ENCODE results near the gene CELF5. TPM values are rescaled to one million over a fixed set of nuclear protein-coding genes. Genes with fewer than 3 reads are reported as not detected.
"Not testable (repeated sequence)": the region's sequence is repeated elsewhere in the genome, so short reads cannot be mapped to it uniquely, and the experiment has no call there.

CELF5 gene
- total and polyA plus RNA-seq, 7 donors, result under 0.01 to 1.1 (median 0.37) TPM; not detected in 1

DNA sequence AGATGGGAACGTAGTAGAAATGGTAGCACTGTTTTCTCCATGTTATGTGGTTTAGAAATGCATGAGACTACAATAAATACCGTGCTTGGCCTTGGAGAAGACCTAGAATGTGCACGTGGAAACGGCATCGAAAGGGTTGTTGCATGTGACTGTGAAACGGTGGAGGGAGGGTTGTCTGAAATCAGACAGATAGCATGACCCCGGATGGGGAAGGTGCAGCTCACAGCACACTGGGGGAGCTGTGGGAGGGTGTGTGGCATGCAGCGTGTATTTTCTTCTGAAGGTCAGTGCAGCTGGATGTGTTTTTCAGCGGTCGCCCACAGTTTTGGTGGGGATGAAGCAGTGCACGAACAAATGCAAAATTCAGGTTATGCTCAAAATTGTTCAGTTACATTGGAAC, 63.4 kb downstream of the CELF5 start:
- 47 to 61% methylated on average over 11 of the region's 11 CpGs for WGBS, 2 donors

DNA sequence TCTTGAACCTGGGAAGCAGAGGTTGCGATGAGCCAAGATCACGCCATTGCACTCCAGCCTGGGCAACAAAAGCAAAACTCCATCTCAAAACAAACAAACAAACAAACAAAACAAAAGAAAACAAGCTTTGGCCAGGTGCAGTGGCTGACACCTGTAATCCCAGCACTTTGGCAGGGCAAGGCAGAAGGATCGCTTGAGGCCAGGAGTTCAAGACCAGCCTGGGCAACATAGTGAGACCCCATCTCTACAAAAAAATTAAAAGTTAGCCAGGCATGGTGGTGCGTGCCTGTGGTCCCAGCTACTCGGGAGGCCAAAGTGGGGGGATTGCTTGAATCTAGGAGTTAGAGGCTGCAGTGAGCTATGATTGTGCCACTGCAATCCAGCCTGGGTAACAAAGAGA, 64.0 kb downstream of the CELF5 start:
- H3K27me3 ChIP-seq, result peaks cover 24 to 81% (median 34%) of the 10 kb centered on the region in 3 donors
- H3K9me3 ChIP-seq; H3K36me3 ChIP-seq; H3K27ac ChIP-seq; intact Hi-C loops (cut with DNase I); DNase-seq; H3K4me3 ChIP-seq: not testable (repeated sequence)
- H3K4me1 ChIP-seq, result peaks cover 0 to 17% (median 16%) of the 10 kb centered on the region in 4 donors
- 83 to 93% methylated on average over 5 of the region's 5 CpGs for WGBS, 2 donors

More for the DNA sequence above, 63.4 kb downstream of the CELF5 start:
- Histone ChIP-seq H3K36me3 (no peaks in the 10 kb centered on the region), H3K27me3 (peaks cover 26 to 81% (median 40%) of the 10 kb centered on the region in 3 donors), H3K9me3 (no peaks in the 10 kb centered on the region), H3K4me3 (no peak overlapping the region), H3K4me1 (peaks cover 0 to 17% (median 16%) of the 10 kb centered on the region in 4 donors), H3K27ac (no peak overlapping the region)
- intact Hi-C loops (cut with DNase I), result no loop called here
- DNase-seq, result no peak
- TF ChIP-seq EP300 (IDR thresholded peaks at IDR 0.05) (no peak), POLR2A (IDR thresholded peaks at IDR 0.05) (no peak), POLR2AphosphoS5 (IDR thresholded peaks at IDR 0.05) (no peak)
- TF ChIP-seq, protein P1, sequence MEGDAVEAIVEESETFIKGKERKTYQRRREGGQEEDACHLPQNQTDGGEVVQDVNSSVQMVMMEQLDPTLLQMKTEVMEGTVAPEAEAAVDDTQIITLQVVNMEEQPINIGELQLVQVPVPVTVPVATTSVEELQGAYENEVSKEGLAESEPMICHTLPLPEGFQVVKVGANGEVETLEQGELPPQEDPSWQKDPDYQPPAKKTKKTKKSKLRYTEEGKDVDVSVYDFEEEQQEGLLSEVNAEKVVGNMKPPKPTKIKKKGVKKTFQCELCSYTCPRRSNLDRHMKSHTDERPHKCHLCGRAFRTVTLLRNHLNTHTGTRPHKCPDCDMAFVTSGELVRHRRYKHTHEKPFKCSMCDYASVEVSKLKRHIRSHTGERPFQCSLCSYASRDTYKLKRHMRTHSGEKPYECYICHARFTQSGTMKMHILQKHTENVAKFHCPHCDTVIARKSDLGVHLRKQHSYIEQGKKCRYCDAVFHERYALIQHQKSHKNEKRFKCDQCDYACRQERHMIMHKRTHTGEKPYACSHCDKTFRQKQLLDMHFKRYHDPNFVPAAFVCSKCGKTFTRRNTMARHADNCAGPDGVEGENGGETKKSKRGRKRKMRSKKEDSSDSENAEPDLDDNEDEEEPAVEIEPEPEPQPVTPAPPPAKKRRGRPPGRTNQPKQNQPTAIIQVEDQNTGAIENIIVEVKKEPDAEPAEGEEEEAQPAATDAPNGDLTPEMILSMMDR (IDR thresholded peaks at IDR 0.05), result no peak

DNA sequence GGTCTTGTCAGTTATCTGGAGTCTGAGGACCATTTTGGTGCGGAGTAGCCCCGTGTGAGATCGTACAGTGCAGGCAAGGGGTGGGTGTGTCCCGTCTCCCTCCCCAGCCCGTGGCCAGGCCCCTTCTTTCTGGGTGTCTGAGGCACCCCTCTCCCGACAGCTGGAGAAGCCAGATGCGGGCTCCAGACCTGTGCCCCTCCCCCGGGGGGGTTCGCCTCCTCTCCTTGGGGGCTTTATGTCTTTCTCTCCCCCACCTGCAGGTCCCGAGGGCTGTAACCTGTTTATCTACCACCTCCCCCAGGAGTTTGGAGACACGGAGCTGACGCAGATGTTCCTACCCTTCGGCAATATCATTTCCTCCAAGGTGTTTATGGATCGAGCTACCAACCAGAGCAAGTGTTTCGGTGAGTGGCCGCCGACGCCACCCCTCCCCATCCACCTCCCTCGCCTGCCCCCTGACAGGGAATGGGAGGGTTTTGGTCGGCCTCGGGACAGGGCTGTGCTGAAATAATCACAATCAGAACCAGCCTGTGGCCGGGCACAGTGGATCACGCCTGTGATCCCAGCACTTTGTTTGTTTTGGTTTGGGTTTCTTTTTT, 65.6 kb downstream of the CELF5 start:
- Histone ChIP-seq H3K27me3 (peaks cover 13 to 81% (median 23%) of the 10 kb centered on the region in 3 donors), H3K9me3 (no peaks in the 10 kb centered on the region), H3K4me1 (peaks cover 0 to 9% (median 7%) of the 10 kb centered on the region in 4 donors), H3K4me3 (no peak overlapping the region), H3K36me3 (no peaks in the 10 kb centered on the region), H3K27ac (no peak overlapping the region)
- 22 to 26% methylated on average over 23 of the region's 23 CpGs for WGBS, 2 donors
- intact Hi-C loops (cut with DNase I), result no loop called here
- no peak for DNase-seq
- TF ChIP-seq POLR2AphosphoS5 (IDR thresholded peaks at IDR 0.05) (no peak), EP300 (IDR thresholded peaks at IDR 0.05) (no peak), POLR2A (IDR thresholded peaks at IDR 0.05) (no peak)
- TF ChIP-seq, protein P1 (IDR thresholded peaks at IDR 0.05), result no peak

DNA sequence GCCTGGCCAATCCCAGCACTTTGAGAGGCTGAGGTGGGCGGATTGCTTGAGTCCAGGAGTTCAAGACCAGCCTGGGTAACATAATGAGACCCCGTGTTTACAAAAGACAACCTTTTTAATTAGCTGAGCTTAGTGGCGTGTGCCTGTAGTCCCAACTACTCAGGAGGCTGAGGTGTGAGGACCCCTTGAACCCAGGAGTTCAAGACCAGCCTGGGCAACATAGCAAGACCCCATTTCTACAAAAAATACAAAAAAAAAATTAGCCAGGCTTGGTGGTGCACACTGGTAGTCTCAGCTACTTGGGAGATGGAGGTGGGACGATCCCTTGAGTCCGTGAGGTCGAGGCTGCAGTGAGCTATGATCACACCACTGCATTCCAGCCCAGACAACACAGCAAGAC, 66.4 kb downstream of the CELF5 start:
- H3K4me3 ChIP-seq; H3K4me1 ChIP-seq; intact Hi-C loops (cut with DNase I); DNase-seq; H3K9me3 ChIP-seq; H3K36me3 ChIP-seq; H3K27ac ChIP-seq: not testable (repeated sequence)
- WGBS, 2 donors, result 86 to 91% methylated on average over 6 of the region's 6 CpGs
- peaks cover 6 to 81% (median 20%) of the 10 kb centered on the region in 3 donors for H3K27me3 ChIP-seq

DNA sequence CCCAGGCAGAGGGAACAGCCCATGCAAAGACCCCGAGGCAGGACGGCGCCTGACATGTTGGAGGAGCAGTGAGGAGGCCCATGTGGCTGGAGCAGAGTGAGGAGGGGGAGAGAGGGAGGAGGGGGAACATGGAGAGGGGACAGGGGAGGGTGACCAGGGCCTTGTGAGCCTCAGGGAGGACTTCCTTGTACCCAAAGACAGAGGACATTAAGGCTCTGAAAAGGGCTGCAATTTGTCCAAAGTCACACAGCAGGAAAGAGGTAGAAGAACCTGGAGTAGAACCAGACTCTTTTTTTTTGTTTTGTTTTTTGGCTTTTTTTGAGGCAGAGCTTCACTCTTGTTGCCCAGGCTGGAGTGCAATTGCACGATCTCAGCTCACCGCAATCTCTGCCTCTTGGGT, 67.2 kb downstream of the CELF5 start:
- no peaks in the 10 kb centered on the region for H3K9me3 ChIP-seq
- WGBS, 2 donors, result 73 to 75% methylated on average over 5 of the region's 5 CpGs
- H3K36me3 ChIP-seq, result no peaks in the 10 kb centered on the region
- no peaks in the 10 kb centered on the region for H3K4me1 ChIP-seq
- no peak overlapping the region for H3K27ac ChIP-seq
- H3K4me3 ChIP-seq, result no peak overlapping the region
- H3K27me3 ChIP-seq, result peaks cover 6 to 80% (median 16%) of the 10 kb centered on the region in 3 donors
- no peak for DNase-seq
- intact Hi-C loops (cut with DNase I), result no loop called here
- TF ChIP-seq POLR2AphosphoS5 (IDR thresholded peaks at IDR 0.05) (no peak), POLR2A (IDR thresholded peaks at IDR 0.05) (no peak), EP300 (IDR thresholded peaks at IDR 0.05) (no peak)
- TF ChIP-seq, protein P1 (IDR thresholded peaks at IDR 0.05), result no peak

Data from sigmoid colon (tissue), 7 donors.